G401.6 (cell line): ENCODE data around the gene ZNF630.
"Not testable (repeated sequence)": the region's sequence is repeated elsewhere in the genome, so short reads cannot be mapped to it uniquely, and the experiment has no call there.

Source experiments
- FAIRE-seq: peaks from 2 replicates; lab custom pipeline; 2012; peaks lifted over from hg19 to GRCh38; lab: Jason Lieb, UNC

ZNF630 gene

DNA sequence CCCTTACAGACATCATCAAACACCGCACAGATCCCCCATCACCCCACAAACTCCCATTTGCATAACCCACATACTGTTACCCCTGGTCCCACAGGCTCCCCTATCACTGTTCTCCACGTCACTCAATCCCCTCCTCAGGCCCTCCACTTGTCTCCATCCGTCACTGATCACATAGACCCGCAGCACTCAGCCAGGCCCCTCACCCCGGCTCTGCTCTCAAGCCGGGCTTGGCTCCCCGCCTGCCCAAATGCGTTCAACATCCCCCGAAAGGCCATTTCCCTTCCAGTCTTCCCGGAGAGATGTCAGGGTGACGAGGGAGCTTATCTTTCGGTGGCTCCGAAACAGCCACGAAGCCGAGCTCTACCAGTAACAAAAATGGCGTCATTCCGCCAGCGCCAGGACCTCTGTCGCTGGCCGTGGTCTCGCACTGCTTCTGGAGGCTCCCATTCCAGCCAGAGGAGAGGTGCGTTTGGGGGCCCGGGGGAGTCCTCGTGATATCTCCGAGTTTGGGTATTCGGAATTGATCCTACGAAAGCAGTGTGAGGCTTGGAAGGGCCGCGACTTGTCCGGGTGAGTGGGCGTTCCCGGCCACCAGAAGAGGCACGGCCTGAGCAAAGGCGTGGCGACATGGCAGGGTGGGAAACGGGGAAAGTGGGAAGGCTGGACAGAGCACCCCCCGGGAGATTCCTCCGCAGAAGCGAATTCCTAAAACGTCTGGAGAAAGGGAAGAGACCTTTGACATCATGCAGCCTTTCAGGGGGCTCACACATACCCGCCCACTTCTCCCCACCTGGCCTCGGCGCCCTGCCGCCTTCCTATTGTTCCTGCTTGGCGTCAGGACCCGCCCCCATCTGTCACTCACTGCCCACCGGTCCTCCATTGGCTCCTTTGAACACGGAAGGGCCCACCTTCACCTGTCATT, at the start of gene ZNF630:
Gene ZNF630, minus strand, starts transcription at position 577 of the 922 bp plus-strand sequence. CDS start 4,754 bp downstream, outside the sequence.
- FAIRE-seq, result no peak

DNA sequence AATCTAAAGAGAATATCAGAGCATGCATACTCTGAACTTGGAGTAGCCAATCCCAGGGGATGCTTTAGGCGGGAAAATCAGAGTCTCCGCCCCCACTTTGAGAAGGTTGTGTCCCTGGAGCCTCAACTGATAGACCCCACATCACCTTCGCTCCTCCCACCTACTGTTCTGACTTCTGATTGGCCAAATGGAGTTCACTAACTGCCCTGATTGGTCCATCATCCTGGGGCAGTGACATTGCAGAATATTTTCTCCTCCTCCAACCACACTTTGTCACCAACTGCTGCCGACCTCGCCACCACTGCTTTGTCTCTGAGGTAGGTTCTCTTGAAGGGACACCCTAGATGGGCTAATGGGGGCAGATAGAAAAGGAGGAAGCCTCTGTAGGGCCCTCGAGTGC, 36.3 kb upstream of the ZNF630 start:
- no peak for FAIRE-seq

DNA sequence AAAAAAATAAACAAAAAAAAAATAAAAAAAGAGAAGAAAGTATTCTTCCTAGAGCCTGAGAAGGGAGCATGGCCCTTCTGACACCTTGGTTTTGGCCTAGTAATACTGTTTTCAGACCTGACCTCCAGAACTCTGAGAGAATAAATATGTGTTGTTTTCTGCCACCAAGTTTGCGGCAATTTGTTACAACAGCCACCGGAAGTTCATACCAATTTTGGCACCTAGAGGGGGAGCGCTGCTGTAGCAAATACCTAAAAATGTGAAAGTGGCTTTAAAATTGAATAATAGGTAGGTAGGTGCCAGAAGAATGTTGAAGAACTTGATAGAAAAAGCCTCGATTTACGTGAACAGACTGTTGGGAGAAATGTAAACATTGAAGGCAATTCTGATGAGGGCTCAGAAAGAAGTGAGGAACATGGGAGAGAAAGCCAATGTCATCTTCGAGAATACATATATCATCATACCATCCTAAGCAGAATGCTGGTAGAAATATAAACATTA, 31.5 kb upstream of the ZNF630 start:
- no peak for FAIRE-seq

DNA sequence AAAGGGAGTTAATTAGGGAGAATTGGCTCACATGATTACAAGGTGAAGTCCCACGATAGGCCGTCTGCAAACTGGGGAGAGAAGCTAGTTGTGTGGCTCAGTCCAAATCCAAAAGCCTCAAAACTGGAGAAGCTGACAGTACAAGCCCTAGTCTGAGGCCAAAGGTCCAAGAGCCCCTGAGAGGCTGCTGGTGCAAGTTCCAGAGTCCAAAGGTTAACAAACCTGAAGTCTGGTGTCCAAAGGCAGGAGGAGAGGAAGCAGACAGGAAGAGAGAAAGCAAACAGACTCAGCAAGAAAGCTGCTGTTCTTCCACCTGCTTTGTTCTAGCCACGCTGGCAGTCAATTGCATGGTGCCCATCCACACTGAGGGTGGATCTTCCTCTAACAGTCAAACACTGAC, 30.0 kb upstream of the ZNF630 start:
- FAIRE-seq, result no peak

DNA sequence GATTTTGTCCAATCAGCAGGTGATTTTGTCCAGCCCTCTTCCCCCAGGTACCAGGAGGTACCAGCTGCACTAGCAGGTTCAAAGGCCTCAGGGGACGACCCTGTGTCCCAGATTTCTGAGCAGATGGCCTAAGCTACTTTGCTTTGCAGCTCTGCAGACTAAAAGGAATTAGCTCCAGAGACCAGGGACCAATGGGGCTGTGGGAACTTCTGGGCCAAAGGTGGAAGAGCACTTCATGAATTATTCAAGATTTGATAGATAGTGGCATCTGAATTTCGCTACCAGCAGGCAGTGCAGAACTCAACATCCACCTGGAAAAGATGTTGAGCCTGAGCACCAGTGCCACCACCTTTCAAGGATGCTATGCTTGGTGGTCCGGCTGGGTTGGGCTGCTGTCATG, 21.1 kb upstream of the ZNF630 start:
- not testable (repeated sequence) for FAIRE-seq

DNA sequence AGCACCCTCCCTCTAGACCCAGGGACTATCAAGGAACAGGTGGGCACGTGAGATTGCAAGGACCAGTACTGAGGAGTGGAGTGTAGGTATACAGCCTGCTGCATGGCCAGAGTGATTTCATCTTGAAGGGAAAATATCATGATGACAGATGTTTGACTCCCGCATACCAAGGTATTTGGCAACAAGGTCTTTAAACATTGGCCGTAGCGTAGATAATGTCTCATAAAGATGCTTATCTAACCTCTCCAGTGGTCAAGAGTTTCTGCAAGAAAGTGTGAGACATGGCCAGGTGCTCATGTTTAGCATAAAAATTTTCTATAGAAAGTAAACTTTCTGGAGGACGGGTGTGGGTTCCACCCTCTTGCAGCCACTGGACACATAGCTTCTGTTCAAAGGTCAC, 18.7 kb upstream of the ZNF630 start:
- FAIRE-seq, result no peak

DNA sequence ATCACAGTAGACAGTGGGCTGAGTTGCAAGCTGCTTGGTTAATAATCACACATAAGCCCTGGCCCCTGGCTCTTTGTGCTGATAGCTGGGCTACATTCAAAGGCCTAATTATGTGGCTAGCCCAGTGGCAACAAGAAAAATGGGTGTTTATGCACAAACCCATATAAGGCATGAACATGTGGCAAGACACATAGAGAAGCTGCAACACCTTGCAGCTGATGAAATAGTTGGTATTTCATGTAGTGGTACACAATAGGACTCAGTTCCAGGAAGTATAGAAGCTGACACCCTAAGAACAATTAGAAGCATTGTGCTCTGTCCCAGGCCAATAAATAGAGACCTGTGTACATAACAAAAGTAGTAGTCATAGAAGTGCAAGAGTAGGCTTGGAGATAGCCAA, 14.6 kb upstream of the ZNF630 start:
- no peak for FAIRE-seq

DNA sequence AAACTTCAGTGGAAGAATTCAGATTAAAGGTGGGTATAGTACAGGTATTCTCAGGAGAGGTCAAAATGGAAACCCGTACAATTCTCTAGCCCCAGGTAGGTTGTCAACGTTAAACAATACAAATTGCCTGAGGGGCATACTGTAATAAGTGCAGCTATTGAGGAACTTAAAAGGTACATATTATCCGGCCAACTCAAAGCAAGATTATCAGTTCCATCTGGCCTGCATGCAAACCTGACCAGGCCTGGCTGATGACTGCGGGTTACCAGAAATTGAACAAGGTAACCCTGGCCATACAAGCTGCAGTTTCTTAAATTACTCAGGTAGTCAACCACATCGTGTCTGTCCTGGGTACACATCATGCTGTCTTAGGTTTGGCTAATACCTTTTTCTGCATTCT, 12.3 kb upstream of the ZNF630 start:
- FAIRE-seq, result no peak

DNA sequence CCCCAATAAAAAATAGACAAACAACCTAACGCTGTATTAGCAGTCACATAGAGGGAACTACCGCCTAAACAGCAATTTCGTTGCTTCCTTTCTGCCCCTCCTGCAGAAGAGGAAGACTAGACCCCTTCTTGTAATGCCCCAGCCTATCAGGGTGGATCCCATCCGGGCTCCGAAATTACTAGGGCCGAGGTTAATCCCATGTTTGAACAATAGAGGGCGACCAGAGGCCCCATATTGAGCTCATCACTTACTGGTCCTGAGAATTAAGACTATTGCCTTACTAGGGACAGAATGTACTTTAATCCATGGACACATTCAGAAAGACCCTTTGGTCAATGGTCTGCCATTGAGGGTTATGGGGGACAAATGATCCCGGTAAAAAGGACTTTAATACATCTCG, 11.8 kb upstream of the ZNF630 start:
- peak; percentile 25 for FAIRE-seq

DNA sequence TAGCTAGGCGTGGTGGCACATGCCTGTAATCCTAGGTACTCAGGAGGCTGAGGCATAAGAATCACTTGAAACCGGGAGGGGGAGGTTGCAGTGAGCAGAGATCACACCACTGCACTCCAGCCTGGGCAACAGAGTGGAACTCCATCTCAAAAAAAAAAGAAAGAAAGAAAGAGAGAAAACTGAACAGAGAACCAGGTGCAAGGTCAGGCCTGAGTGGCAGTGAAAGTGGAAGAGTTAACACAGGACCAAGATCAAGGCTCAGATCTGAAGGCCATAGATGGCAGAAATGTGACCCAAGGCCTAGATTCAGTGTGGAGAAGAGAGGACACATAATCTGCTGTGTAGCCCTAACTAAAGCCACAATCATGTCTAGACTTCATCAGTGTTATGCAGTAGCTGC, 4.9 kb upstream of the ZNF630 start:
- FAIRE-seq, result no peak

DNA sequence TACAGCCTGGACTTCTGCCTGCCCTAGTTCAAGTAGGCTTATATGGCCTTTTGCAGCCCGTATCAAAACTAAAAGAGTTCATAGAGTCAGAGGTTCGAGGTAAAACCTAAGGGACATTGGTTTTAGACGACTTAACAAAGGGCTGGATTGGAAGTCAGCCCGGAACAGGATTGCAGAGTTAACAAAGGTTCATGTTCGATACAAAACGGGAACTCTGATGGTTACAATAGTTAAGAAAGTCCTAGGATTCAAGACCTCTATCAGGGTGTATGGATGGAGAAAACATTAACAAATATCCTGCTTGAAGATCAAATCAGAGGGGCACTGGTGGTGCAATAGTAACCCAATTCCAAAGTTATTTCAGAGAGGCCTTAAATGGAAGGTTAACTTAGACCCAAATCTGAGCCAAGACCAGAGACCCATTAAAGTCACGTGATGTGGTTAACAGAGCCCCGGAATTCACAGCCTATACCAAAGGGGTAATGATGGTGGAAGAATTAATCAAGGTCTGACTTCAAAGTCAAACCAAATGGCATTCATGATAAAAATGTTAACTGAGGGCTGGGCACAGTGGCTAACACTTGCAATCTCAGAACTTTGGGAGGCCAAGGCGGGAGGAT, 656 bp upstream of the ZNF630 start:
- no peak for FAIRE-seq

DNA sequence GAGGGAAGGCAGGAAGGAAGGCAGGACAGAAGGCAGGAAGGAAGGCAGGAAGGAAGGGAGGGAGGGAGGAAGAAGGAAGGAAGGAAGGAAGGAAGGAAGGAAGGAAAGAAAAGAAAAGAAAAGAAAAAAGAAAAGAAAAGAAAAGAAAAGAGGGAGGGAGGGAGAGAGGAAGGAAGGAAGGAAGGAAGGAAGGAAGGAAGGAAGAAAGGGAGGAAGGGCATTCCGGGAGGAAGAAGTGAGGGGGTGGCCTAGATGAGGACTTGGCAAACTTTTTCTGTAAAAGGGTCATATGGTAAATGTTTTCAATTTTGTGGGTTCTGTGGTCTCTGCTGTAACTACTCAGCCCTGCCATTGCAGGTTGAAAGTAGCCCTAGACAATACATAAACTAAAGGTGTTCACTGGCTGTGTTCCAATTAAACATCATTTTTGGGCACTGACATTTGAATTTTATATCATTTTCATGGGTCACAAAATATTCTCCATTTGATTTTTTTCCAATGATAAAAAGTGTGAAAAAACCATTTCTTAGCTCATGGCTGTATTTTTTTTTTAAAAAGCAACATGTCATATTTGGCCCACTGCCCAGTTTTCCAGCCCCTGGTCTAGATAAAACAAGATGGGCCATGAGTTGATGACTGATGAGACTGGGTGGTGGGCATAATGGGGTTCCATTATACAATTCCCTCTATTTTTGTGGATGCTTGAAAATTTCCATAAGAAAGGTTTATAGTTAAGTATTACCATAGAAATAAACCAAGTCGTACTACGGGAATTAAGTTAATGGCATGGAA, 3.1 kb downstream of the ZNF630 start:
- FAIRE-seq, result no peak

DNA sequence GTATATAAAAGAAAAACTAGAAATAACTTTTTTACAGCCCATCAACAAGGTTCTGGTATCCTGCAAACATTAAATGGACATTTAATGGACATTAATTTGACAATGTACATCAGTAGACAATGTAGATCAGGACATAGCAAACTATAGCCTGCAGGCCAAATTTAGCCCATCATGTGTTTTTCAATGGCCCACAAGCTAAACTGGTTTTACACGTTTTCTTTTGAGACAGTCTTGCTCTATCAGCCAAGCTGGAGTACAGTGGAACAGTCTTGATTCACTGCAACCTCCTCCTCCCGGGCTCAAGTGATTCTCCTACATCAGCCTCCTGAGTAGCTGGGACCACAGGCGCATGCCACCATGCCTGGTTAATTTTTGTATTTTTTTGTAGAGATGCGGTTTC, 7.2 kb downstream of the ZNF630 start:
- no peak for FAIRE-seq

DNA sequence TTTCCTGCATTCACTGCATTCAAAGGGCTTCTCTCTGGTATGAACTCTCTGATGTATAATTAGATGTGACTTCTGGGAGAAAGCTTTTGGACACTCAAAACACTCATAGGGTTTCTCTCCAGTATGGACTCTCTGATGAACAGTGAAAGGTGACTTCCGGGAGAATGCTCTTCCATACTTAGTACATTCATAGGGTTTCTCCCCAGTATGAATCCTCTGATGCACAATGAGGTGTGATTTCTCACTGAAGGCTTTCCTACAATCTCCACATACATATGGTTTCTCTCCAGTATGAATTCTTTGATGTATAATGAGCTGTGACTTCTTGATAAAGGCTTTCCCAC, 12.2 kb downstream of the ZNF630 start:
- no peak for FAIRE-seq

DNA sequence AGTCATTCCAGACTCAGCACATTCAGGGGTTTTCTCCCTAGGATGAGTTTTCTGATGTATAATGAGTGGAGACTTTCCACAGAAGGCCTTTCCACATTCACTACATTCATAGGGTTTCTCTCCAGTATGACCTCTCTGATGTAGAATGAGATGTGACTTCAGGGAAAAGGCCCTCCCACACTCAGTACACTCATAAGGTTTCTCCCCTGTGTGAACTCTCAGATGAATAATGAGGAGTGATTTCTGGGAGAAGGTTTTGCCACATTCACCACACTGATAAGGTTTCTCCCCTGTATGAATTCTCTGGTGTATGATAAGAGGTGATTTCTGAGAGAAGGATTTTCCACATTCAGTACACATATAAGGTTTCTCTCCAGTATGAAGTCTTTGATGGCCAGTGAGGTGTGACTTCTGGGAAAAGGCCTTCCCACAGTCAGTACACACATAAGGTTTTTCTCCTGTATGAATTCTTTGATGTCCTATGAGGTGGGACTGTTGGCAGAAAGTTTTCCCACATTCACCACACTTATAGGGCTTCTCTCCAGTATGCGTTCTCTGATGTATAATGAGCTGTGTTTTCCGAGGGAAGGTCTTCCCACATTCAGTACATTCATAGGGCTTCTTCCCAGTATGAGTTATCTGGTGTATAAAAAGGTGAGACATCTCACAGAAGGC, 12.7 kb downstream of the ZNF630 start:
- FAIRE-seq, result no peak

DNA sequence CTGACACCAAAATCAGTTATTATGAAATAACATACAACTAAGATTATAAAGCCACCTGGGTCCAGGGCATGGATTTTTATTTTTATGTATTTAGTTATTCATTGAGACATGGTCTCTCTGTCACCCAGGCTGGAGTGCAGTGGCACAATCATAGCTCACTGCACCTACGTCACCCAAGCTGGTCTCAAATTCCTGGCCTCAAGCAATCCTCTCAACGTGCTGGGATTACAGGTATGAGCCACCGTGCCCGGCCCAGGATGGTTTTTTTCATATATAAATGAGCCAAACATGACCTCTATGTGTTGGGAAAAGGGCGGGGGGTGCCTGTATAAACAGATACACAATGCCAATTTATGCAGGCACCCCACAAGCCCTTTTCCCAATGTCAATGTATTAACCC, 24.6 kb downstream of the ZNF630 start:
- FAIRE-seq, result no peak

DNA sequence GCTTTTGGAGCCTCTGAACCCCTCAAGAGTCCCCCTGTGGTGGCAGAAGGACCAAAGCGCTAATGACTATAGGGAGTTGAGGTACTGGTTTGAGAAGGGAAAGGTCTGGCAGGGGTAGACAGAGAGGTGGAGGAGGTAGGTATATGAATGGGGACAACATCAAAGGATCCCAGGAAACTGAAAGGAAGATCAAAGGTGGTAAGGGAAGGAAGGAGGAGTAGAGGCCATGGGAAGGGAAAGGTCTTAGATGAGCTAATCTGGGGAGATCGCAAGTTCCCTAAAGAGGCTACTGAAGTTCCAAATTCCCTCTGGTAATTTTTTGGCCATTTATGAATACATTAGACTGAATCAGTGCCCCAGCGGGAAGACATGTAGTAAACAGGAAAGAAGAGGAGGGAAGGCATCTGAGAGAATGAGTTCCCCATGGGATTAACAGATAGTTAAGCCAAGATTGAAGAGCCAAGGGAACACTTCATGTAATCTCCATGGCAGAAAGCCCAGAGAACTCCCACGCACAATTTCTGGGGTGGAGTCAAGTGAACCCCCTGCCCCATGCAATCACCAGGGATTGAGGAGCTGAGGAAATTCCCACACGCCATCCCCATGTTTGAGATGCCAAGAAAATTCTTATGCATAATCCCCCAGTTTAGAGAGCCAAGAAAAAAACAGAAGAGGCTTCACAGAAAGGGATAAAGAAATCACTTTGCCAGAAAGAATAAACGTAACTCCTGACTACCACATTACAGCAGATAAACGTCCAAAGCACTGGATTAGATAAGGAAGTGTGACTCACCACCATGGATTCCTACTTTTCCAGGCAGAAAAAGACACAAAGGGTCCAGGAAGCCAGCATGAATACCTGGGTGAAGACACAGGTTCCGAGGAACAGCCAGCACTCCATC, 25.8 kb downstream of the ZNF630 start:
- no peak for FAIRE-seq

DNA sequence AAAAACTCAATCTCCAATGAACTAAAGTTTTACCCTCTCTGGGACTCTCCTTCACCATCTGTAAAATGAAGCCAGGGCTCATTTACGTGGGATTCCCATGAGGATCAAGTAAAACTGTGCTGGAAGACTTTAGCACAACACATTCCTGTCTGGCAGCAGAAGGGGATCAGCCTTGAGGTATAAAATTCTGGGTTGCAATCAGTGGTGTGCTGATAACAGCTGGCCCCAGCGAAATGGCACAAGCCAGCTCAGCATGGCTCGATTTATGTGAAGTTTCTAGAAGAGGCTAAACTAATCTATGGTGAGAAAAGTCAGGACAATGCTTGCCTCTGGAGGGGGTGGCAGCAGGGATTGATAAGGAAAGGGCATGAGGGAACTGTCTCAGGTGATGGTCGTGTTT, 28.4 kb downstream of the ZNF630 start:
- no peak for FAIRE-seq

DNA sequence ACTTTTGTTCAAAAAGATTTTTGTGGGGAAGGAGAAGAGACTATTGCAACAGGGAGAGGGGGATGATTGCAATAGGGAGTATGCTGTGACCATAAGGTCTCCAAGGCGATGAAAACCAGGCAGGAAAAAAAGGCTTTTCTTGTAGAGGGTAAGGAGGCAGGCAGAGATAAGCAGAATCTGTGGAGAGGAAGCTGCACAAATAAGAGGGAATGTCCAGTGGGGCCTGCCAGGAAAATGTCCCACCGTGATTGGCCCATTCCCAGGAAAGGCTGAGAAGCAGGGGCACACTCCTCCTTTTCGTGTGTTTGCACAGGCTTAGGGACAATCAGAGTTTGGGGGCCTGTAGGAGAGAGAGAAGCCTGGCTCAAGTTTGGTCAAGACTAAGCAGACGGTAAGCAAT, 35.5 kb downstream of the ZNF630 start:
- FAIRE-seq, result no peak

DNA sequence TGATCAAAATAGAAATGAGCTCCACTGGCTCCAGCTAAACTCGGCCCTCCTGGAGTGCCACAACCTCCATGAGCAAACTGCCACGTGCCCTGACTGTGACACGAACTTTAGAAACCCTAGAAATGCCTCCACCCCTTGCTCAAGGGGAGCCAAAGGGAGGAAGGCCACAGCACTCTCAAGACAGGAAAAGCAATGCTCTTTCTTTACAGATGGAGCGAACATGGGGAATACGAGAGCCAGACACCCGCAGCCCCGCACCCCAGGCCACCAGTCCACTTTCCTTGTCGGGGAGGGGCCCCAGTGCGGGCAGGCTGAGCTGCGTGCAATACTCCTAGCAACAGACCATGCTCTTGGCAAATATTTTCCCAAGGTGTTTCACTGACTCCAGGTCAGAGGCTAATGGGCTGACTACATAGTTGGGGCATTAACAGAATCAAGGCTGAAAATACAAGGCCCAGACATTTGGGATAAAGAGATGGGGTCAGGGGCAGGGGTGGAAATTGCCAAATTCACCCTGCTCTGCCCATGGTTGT, 40.7 kb downstream of the ZNF630 start:
- not testable (repeated sequence) for FAIRE-seq

DNA sequence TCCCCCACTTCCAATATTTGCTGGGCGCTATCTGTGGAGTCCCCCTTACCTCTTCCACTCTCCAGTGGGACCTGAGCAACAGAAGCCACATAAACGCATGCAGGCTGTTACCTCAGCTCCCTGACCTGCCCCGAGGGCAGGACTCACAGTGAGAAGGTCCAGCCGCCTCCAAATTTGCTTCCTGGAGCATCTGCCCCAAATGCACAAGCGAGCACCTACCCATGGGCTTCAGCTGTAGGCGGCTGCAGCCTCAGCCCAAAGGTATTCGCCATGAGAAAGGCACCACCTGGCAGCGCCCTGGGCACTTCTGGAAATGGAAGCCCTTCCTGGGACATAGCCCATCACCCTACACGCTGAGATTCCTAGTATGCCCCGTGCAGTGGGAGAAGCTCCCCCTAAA, 41.2 kb downstream of the ZNF630 start:
- no peak for FAIRE-seq
